Cardiac muscle cell (in vitro differentiated cells and primary cell): ENCODE data around the gene SNCG. TPM values are rescaled to one million over a fixed set of nuclear protein-coding genes. Genes with fewer than 3 reads are reported as not detected.
A peak's percentile ranks its signal among the peaks of the same experiment; 100 is the strongest.

Source experiments
- DNase-seq, 2 donors: peaks; one replicate each; pipeline versions ENCODE4 v3.0.0 to v3.0.0-alpha.2; 2010 to 2017; ENCODE audit warnings: low read depth in 1 of 2, low spot score in 1 of 2
- H3K27ac ChIP-seq: fragments of 200-600 bp; sonication (generic); 2 replicates; pipeline ENCODE4 v1.5.1; 2016
- H3K27me3 ChIP-seq: fragments of 200-600 bp; sonication (generic); 2 replicates; pipeline ENCODE4 v1.6.0; 2016; ENCODE audit warnings: control low read depth
- H3K36me3 ChIP-seq: fragments of 200-600 bp; sonication (generic); 2 replicates; pipeline ENCODE4 v1.5.1; 2016; ENCODE audit warnings: control low read depth
- H3K4me1 ChIP-seq: fragments of 200-600 bp; sonication (generic); 2 replicates; pipeline ENCODE4 v1.8.1; 2017; ENCODE audit warnings: low read depth, mild to moderate bottlenecking, mixed run types
- H3K4me3 ChIP-seq: fragments of 200-600 bp; sonication (generic); 2 replicates; pipeline ENCODE4 v1.5.1; 2016; ENCODE audit warnings: mild to moderate bottlenecking
- H3K9me3 ChIP-seq: fragments of 200-600 bp; sonication (generic); 2 replicates; pipeline ENCODE4 v1.5.1; 2017; ENCODE audit warnings: low read depth, mild to moderate bottlenecking, control low read depth
- polyA plus RNA-seq: library from polyadenylated mRNA; unstranded; fragments of >200 nt; fragmentation: Nextera tagmentation; extraction: Ambion mirVana; gene quantifications from 2 replicates; pipeline ENCODE4 v1.2.1, GENCODE V29; 2016
- total RNA-seq: library from RNA; depleted of rRNA; stranded (reverse); fragments of >200 nt; gene quantifications from 2 replicates; pipeline ENCODE4 v1.2.3, GENCODE V29; 2016
- TF ChIP-seq, protein P1 (sequence below): IDR thresholded peaks from 2 replicates; pipeline ENCODE4 v1.5.1; 2012; ENCODE audit warnings: low read depth, mild to moderate bottlenecking, low read length

SNCG gene
- total and polyA plus RNA-seq, 2 experiments from 2014 or later: 4.7 to 7.9 TPM

DNA sequence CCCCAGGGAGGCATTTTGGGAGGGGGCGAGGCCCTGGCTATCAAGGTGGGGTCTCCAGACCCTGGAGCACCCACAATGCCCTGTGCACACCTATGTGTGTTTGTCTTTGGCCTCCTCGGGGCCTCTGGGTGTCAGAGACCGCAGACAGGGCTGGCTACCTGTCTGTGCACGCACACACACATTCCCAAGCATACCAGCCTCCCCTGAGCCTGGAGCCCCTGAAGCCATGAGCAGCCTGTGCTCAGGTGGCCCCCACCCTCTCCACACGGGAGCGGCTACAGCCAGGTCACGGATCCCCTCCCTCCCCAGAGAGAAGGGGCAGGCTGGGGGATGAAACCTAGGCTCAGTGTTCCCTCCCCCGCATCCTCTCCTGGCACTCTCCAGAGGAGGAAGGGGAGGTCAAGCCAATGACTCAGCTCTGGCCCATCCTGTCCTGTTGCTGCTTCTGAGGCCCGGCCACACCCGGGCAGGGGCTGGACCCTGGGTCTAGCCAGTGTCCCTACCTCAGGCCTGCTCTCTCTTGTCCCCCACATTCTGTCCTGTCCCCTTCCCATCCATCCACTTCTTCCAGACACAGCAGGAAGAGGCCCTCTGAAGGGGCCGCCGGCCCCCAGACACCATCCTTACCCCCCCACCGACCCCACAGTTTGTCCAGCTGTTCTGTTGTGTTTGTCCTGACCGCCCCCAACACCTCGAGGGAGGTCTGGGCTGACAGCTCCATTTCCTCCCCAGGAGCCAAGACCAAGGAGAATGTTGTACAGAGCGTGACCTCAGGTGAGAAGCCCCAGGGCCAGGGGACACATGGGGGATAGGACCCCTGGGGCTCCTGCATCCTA is 720 bp downstream of the SNCG start:
- H3K9me3 ChIP-seq: no peaks in the 10 kb centered on the region
- peak in 1 of 2 donors; percentile 80 for DNase-seq
- no peaks in the 10 kb centered on the region for H3K27me3 ChIP-seq
- peak overlapping the region; percentile 54 for H3K27ac ChIP-seq
- TF ChIP-seq, protein P1, sequence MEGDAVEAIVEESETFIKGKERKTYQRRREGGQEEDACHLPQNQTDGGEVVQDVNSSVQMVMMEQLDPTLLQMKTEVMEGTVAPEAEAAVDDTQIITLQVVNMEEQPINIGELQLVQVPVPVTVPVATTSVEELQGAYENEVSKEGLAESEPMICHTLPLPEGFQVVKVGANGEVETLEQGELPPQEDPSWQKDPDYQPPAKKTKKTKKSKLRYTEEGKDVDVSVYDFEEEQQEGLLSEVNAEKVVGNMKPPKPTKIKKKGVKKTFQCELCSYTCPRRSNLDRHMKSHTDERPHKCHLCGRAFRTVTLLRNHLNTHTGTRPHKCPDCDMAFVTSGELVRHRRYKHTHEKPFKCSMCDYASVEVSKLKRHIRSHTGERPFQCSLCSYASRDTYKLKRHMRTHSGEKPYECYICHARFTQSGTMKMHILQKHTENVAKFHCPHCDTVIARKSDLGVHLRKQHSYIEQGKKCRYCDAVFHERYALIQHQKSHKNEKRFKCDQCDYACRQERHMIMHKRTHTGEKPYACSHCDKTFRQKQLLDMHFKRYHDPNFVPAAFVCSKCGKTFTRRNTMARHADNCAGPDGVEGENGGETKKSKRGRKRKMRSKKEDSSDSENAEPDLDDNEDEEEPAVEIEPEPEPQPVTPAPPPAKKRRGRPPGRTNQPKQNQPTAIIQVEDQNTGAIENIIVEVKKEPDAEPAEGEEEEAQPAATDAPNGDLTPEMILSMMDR: no peak
- peaks cover 41% of the 10 kb centered on the region for H3K4me1 ChIP-seq
- no peaks in the 10 kb centered on the region for H3K36me3 ChIP-seq
- no peak overlapping the region for H3K4me3 ChIP-seq

DNA sequence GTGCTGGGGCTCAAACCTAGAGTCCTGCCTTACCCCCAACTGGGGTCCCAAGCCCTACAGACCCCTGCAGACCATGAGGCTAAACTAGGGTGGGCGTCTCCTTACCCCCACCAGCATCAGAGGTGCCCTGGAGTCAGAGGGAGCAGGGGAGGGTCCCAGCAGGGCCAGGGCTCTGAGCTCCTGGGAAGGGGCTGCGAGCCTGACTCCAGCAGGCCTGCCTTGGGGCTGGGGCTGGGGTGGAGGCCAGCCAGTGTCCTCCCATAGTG is 1.3 kb downstream of the SNCG start:
- no peaks in the 10 kb centered on the region for H3K36me3 ChIP-seq
- H3K9me3 ChIP-seq: no peaks in the 10 kb centered on the region
- no peak overlapping the region for H3K4me3 ChIP-seq
- no peak for DNase-seq
- no peak overlapping the region for H3K27ac ChIP-seq
- H3K27me3 ChIP-seq: no peaks in the 10 kb centered on the region
- TF ChIP-seq, protein P1: no peak
- peaks cover 40% of the 10 kb centered on the region for H3K4me1 ChIP-seq

DNA sequence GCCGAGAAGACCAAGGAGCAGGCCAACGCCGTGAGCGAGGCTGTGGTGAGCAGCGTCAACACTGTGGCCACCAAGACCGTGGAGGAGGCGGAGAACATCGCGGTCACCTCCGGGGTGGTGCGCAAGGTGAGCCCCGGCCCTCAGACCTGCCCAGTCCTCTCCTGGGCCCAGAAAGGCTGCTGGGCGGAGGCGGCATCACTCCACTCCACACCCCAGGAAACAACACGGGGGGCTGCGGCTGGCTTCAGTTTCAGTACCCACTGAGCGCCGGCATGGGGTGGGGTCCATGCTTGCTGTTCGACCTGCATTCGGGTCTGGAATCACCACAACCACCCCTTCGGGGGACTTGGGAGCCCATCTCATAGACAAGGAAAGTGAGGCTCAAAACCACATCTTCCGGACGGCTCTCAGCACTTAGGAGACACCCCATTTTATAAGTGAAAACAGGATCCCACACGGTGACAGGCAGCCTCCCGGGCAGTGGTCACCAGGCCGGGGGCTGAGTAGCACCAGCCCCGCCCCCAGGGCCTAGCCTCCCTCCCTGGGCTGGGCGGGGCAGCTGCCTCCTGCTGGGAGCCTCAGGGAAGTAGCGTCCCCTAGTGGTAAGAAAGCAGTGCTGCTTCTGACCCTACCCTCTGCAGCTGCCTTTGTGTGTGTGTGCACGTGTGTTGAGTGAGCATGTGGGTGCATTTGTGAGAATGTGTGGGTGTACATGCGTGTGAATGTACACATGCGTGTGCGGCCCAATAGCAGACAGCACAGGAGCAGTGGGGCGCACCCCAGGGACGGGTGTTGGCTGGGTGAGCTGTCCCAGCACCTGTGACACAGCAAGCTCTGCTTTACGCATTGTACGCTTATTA is 1.8 kb downstream of the SNCG start:
- TF ChIP-seq, protein P1: peak; percentile 98
- H3K4me3 ChIP-seq: no peak overlapping the region
- peaks cover 34% of the 10 kb centered on the region for H3K4me1 ChIP-seq
- no peaks in the 10 kb centered on the region for H3K27me3 ChIP-seq
- DNase-seq: peak; percentile 81 to 85
- H3K9me3 ChIP-seq: no peaks in the 10 kb centered on the region
- H3K36me3 ChIP-seq: no peaks in the 10 kb centered on the region
- H3K27ac ChIP-seq: no peak overlapping the region

DNA sequence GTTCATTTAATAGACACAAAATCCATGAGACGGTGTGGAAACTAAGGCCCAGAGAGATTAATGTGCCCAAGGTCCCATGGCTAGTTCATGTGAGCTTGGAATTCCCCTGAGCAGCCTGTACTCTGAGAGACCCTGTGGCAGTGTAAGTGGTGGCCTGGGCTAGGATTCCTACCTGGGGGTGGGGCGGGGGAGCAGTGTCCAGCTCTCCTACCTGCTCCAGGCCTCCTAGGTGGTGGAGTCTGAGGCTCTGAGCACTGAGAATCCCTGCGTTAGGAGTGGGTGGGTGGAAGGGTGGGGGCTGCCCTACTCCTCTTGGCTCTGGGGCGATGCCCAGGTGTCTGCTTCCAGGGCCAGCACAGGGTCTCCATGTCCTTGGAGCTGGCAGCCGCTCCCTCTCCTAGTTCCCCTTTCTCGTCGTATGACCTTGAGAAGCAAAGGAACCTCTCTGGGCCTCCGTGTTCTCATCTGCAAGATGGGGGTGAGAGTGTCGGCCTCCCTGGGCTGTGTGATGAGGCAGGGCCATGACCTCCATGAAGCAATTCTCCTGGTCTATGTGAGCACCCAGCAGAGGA is 2.5 kb downstream of the SNCG start:
- Histone ChIP-seq H3K4me1 (peaks cover 27% of the 10 kb centered on the region), H3K27ac (no peak overlapping the region)
- DNase-seq: no peak

DNA sequence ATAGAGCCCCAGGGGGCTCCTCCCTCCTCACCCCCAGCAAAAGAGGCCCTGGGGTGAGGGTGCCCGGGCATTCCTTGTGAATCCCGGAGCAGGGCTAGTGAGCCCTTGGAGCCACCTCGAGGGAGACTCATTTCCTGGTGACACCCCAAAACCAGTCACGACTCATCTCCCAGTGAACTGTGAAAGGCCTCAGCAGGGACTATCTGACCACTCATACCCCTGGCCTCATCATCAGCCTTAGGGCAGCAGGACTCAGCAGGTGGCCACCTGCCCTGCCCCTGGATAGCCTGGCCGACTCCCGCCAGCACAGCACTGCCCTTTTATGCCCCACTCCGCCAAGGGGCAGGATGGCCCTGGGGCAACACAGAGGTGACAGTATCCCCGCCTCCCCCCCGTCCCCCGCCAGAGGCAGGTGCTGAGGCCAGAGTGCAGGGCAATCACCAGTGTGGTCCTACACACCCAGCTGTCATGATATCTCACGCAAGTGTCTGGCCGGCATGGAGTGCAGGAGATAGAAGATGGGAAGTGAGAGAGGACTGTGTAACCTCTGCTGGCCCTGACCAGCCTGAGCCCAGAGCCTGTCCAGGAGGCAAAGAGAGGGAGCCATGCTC is 3.2 kb downstream of the SNCG start:
- Histone ChIP-seq H3K4me1 (peaks cover 22% of the 10 kb centered on the region), H3K27me3 (no peaks in the 10 kb centered on the region), H3K27ac (no peak overlapping the region), H3K4me3 (no peak overlapping the region), H3K36me3 (no peaks in the 10 kb centered on the region), H3K9me3 (no peaks in the 10 kb centered on the region)
- DNase-seq: no peak
- TF ChIP-seq, protein P1: no peak

More for the DNA sequence above, 2.5 kb downstream of the SNCG start:
- Histone ChIP-seq H3K27me3 (no peaks in the 10 kb centered on the region), H3K9me3 (no peaks in the 10 kb centered on the region), H3K36me3 (no peaks in the 10 kb centered on the region), H3K4me3 (no peak overlapping the region)
- TF ChIP-seq, protein P1: no peak
